ENCODE measurements around the gene MARCHF6.
A peak's percentile ranks its signal among the peaks of the same experiment; 100 is the strongest.
"Not testable (repeated sequence)": the region's sequence is repeated elsewhere in the genome, so short reads cannot be mapped to it uniquely, and the experiment has no call there.

Gene MARCHF6

DNA sequence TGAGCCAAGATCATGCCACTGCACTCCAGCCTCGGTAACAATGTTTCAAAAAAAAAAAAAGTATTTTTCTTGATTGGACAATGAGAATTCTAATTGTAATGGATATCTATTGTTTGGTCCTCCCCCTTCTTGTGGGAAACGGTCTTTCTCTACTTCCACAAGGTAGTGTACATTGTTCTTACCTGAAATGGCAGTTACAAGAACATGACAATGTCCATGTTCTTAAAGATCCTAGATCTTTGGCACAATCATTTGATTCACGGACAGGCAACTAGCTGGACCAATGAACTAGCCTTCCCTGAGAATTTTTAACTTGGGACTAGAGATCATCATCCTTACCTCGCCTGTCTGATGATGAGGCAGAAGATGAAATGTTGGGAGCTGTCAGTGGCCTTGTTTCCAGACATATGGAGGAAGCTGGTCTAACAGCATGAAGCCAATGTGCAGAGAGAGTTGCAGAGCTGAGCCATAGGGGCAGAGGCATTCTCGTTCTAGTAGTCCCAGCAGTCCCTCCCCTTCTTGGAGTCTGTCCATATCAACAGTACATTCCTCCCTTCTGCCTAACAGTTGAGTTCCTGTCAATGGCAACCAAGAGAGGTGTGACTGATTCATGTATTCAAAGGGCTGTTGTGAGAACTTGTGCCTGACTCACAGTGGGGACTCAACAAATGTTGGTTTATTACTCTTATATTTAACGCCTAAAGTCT lies 2.1 kb upstream of the MARCHF6 start:
- DNase-seq (ENCODE audit: low read depth) = no peak

DNA sequence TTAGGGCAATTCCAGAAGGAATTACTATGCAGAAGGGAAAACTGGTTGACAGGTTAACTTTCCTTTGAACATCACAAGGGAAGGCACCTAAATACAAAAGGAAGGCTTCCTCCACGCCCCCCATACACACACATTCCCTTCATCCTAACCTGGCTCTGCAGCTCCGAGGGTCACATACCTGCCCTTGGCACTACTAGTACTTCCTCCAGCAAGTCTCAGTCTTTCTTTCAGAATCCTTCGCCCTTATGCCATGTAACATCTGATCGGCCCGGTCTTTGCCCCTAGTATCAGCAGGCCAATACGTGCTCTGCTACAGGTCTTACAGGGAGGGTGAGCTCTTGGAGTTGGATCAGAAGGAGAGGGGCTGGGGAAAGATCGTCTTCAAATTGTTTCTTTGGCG lies 1.6 kb upstream of the MARCHF6 start:
- no peak for DNase-seq (ENCODE audit: low read depth)

DNA sequence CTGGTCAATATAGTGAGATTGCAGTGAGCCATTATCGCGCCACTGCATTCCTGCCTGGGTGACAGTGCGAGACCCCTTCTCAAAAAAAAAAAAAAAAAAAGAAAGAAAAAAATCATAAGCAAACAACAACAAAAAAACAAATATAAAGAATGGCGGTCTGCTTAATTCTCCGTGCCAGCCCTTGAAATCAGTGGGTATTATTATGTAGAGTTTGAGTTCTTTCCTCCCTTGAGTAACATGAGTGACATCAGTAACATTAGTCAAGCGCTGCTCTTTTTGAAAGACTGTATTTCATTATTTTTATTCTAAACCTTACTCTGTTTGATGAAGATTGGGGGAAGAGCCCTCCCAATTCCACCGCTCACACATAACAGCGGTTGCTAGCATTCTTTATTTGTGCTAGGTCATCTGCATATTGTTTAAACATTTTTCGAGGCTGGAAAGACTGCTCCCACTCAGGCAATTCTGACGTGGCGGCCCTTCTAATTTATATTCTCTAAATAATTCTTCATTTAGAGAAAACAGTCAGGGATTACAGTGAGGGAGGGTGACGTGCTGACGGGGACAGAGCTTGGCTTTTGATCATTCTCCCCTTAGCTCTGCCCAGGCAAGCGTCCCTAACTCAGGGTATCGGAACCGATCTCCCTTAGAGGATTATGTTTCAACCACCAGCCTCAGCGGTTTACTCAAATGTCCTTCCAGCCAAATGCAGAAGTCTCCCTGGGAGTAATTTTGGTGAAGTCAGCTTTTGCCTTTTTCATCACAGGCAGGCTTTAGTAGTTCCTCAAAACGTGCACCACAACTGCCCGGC lies 860 bp upstream of the MARCHF6 start:
- DNase-seq (ENCODE audit: low read depth) = no peak

DNA sequence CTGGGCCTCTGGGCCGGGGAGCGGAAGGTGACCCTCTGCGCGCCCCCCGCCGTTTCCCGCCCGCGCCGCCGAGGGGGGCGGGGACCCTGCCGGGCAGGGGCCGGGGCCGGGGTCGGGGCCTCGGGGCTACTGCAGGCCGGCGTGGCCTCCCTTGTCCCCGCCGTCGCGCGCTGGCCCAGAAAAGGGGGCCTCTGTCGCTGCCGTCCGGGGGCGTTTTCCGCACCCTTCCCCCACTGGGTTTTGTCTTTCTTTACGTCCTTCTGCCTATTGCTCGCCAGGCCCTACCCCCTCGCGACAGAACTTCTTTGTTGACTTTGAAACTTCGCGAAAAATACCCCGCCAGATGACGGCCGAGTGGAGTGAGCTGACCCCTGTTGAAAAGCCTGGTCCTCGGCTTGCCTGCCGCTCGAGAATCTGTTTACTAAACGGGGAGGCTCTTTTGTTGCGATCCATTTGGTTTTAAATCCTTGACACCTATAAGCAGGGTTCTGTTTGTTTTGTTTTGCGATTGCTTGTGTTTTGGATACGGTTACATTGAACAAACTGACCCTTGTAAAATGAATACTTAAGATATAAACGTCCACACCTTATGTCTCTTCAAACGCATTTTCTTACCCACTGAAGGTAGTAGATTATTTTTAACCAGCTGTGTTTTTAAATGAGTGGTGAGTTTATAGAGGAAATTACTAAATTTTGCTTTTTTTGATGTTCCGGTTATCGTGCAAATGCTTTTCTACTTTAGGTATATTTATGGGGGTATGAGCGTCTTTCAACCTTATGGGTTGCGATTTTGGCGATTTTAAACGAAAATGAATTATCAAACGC lies 765 bp downstream of the MARCHF6 start:
- DNase-seq (ENCODE audit: low read depth) = peak; percentile 37

DNA sequence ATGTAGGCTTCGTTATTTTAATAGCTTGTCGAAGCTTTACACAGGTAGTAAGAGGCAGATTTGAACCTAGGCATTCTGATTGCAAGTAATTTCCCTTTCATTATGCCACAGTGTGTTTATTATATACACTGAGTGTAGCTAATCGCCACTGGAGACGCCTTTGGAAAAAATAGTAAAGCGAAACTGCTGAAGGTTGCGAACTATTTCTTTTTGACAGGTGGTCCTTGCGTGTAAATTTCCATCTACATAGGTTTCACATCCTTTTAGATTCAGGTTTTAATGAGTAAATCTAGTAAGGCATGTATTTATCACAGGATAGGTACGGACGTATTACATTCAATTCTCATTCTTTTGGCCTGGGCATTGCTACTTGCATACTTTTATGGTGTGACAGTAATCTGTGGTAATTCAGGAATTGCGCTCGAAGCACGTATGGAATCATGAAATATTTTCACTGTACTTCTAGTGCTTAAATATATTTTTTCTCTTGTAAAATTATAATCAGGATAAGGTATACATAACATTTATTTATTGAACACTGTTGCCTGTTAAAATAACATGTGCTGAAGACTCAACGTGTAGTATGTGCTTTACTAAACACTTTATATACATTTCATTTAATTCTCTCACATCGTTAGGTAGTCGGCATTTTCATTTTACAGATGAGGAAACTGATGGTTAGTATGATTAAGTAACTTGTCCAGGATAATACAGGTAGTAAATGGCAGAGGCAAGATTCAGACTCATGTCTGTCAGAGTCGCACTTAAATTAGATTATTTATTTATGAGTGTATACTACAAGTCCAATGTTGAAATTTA lies 1.8 kb downstream of the MARCHF6 start:
- no peak for DNase-seq (ENCODE audit: low read depth)

DNA sequence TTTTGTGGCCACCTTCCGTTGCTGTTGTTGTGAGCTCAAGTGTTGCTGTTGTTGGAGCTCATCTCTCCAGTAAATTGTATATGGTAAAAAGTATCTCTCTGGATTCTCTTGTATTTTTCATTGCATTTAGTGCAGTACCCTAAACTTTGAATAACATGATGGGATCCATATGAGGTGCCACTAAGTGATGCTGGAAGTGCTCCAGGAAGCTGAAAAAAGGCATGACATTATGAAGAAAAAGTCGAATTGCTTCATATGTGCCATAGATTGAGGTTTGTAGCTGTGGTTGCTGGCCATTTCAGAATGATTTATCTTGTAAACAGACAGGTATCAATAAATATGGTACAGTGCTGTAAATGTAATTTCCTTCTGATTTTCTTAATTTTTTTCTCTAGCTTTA lies 5.5 kb downstream of the MARCHF6 start:
- DNase-seq (ENCODE audit: low read depth) = no peak

DNA sequence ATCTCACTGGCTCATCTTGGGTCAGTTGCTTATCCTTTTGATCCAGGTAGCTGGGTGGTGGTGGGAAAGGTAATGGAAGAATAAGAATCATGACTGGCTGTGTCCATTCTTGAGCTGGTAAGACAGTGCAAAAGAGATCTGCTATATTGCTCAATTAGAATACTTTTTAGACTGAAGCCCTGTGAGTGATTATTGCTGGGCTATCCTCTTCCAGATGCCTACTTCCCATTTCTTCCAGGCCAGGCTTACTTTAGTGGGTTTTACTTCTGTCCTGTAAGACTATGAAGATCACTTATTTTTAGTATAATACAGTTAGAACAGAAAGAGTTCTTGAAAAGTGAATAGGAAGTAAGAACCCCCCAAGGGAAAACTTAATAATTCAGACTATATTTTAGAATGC lies 7.2 kb downstream of the MARCHF6 start:
- no peak for DNase-seq (ENCODE audit: low read depth)

DNA sequence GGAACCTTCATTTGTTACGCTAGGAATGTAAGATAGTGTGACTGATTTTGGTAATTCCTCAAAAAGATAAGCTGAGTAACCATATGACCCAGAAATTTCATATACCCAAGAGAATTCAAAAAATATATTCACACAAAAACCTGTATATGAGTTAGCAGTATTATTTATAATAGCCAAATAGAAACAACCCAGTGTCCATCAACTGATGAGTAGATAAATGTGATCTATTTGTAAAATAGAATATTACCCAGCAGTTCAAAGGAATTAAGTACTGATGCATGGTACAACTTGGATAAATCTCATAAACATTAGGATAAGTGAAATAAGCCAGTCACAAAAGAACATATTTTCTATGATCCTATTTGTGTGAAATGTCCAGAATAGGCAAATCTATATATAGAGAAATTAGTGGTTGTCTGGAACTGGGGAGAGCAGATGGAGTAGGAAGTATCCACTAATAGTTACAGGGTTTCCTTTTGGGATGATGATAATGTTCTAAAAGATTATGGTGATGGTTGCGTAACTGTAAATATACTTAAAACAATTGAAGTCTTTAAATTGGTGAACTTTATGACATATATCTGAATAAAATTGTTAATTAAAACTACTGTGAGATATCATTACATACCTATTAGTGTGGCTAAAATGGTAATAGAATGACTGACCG lies 10.2 kb downstream of the MARCHF6 start:
- DNase-seq (ENCODE audit: low read depth) = no peak

DNA sequence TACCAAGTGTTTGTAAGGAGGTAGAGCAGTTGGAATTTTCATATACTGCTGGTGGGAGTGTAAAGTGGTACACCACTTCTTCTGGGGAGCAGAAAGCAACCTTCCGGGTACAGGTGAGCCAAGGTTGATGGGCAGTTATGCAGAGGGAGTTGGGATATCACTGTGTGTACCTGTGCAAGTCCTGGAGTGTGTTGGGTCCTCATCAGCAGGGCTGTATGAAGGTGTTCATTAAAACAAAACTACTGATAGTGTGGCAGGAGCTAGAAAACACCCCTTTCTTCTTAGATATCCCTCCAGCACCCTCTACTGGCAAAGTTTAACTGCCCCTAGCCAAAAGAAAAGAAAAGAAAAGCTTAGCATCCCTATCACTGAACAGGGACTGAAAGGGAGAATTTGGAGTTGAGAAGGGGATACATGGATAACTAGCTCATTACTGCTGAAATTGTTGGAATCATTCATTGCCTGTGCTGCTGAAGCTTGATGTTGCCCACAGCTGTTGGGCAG lies 10.7 kb downstream of the MARCHF6 start:
- no peak for DNase-seq (ENCODE audit: low read depth)

DNA sequence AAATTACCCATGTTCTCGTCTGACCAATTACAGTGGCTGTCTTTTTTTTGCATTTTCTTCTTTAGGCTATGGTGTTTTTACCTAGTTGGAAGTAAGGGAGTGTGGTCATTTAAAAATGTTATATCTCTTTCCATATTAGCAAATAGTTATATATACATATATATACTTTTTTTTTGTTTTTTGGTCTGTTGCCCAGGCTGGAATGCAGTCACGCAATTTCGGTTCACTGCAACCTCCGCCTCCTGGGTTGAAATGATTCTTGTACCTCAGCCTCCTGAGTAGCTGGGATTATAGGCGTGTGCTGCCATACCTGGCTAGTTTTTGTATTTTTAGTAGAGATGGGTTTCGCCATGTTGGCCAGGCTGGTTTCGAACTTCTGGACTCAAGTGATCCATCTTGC lies 12.3 kb downstream of the MARCHF6 start:
- DNase-seq (ENCODE audit: low read depth) = no peak

DNA sequence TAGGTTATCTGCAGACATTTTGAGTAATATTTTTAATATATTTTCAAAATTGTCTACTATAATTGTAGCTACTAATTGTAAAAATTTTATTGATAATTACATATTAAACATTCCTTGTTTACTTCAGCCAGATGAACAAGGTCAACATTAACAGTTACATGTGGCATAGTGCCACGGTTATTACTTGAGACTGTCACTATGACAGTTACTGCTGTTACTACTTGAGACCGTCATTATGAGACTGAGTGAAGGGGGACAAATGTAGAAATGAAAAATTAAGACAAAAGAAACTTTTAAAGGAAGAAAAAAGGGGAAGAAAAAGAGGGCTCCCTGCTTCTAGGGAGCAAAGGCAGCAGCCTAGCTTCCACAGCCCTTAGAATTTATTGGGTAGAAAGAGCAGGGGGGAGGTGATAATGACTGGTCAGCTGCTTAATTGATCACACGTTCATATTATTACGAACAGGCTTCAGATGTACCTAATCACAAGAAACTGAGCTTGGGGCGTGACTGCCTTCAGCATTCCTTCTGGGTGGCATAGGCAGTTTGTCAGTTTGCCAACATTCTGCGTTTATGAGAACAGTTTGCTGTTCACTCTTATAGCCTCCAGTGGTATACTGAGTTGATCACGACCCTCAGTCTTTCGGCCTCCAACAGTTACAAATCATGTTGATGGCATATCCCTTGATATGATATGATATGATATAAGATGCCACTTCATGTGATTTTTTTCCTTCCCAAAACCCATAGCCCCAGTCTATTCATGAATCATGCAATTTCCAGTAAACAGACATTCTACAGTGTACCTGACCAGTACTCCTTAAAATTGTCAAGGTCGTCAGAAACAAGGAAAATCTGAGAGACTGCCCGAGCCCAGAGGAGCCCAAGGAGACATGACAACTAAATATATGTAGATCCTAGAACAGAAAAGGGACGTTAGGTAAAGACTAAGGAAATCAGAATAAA lies 13.1 kb downstream of the MARCHF6 start:
- no peak for DNase-seq (ENCODE audit: low read depth)

DNA sequence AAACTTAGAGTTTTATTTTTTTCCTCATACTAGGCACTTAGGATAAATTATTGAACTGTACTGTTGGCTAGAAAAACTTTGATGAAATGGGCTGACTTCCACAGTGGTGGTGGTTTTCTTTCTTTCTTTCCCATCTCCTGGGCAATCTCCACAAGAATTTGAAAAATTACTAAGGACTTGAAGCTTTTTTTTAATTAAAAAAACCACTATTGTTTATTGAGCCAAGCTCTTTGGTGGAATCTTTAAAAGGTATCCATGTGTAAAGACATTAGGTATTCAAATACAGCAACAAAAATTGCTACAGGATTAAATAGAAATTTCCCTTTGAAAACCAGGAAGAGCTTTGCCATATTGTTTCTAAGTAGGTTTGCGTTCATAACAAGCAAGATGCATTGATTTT lies 14.1 kb downstream of the MARCHF6 start:
- DNase-seq (ENCODE audit: low read depth) = no peak

DNA sequence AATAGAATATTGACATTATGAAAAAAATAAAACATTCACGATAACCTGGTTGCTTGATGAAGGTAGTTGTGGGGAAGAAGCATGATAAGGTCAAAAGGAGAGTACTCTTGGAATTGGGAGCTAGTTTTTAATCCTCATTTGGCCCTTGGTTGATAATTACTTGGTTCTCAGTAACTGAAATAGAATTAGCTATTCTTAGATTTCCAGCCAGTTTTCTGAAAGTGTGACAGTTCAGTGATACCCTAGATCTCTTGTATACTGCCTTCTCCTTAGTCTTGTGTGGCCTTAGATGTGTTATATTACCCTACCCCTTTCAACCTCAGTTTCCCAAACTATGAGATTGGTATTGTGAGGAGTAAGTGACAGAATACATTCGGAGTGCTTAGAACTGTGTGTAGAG lies 17.4 kb downstream of the MARCHF6 start:
- no peak for DNase-seq (ENCODE audit: low read depth)

DNA sequence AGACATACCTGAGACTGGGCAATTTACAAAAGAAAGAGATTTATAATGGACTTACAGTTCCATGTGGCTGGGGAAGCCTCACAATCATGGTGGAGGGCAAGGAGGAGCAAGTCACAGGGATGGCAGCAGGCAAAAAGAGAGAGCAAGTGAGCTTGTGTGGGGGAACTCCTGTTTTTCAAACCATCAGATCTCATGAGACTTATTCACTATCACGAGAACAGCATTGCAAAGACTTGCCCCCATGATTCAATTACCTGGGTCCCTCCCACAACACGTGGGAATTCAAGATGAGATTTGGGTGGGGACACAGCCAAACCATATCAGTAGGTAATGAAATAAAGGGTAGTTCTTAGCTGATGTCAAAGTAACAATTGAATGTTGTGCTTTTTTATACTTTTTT lies 17.9 kb downstream of the MARCHF6 start:
- DNase-seq (ENCODE audit: low read depth) = not testable (repeated sequence)

DNA sequence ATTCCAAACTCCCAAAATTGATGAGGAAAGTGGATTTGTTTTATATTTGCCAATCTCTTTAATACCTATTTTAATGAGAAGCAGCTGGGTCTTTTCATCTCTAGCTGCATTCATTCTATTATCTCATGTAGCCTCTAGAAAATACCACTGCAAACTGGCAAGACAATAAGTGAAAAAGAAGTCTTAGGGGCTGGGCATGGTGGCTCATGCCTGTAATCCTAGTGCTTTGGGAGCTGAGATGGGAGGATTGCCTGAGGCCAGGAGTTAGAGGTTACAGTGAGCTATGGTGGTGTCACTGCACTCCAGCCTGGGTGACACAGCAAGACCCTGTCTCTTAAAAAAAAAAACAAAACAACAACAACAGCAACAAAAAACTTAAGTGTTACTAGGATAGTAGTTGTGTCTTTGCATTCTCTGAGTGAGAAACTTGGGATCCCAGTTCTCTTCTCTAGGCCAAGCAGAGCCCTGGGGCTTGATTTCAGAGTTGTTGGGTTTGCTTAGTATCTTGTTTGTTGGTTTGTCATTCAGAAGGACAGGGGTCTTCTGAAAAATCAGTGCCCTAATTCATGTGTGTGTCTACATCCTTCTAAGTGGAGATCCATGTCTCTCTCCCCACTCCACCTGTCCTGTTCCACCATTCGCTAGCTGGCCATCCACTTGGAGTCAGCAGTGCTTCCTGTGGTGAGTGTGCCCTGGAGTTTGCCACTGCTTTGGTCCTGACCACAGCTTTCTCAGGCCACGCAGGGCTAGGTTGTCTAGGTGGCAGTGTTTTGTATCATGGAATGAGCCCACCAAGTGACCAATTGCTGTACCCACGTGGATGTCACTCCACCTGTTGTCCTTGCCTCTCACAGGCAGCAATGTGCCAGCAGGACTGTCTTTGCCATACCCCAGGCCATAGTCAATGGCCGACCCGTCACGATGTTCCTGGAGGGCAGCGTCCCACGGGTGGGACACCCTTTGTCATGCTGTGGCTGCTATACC lies 19.5 kb downstream of the MARCHF6 start:
- DNase-seq (ENCODE audit: low read depth) = no peak

DNA sequence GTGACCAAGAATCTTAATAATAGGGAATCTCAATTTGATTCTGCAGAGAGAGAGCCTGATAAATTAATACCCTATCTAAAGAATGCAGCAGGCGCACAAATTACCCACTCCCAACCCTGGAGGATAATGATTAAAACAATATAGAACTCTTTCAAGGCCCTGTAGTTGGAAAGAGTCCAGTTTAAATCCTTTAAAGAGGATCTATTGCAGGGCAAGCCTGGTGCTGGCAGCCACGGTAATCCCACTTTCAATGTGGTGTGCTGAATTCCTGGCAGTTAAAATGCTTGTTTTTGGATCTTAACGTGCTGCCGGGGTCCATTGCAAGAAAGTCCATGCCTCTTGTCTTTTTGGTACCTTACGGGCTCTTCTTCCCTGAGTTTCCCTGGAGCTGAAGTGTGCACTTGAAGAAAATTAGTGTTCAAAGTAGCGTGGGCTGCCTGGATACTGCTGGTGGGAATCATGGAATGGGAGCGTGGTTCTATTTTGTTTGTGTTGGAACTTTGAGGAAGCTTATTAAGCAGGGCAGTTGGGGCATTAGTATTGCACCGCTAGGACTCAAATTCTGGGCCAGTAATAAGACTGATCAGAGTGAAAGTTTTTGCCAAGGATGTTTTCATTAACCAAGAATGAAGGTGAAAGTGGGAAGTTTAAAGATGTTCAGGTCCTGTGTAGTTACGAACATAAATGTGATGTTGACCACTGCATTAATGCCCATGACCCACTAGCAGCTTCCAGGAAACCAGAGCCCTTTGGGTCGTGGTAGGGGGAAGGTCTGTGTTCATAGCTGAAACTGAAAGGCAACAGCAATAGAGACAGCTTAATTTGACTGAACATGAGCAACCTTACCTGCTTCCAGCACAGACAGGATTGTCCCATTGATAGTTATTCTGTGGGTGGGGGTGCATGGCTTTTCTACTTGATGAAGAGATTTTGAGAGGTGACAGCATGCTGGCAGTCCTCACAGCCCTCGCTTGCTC lies 20.8 kb downstream of the MARCHF6 start:
- DNase-seq (ENCODE audit: low read depth) = no peak

DNA sequence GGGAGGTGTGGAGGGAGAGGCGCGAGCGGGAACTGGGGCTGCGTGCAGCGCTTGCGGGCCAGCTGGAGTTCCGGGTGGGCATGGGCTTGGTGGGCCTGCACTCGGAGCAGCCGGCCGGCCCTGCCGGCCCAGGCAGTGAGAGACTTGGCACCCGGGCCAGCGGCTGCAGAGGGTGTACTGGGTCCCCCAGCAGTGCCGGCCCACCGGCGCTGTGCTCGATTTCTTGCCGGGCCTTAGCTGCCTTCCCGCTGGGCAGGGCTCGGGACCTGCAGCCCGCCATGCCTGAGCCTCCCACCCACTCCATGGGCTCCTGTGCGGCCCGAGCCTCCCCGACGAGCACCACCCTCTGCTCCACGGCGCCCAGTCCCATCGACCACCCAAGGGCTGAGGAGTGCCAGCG lies 21.7 kb downstream of the MARCHF6 start:
- DNase-seq (ENCODE audit: low read depth) = not testable (repeated sequence)

DNA sequence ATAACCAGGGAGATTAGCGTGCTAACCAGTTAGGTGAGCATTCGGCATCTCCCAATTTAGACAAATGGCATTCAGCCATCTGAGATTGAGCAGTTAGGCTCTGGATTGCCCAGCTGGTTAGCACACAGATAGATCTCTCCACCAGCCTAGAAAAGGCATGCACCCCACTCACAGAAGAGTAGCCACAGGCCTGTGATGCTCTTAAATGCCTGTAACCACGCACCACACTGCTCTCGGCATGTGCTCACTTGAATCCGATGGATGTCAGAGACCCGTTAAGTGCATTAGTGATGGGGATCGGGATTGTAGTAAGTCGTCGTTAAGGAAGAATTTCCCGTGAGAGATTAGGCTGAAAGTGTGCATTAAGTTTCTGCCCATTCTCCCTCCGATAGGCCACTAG lies 23.0 kb downstream of the MARCHF6 start:
- DNase-seq (ENCODE audit: low read depth) = no peak

Measured in stimulated activated CD8-positive, alpha-beta memory T cell treated with anti-CD3 and anti-CD28 coated beads, Interleukin-12 subunit alpha, Interleukin-12 subunit beta, amount 100 ng/mL, for 4 hours (primary cell).